ENCODE results near the gene CABP7. TPM values are rescaled to one million over a fixed set of nuclear protein-coding genes. Genes with fewer than 3 reads are reported as not detected.

The CABP7 gene
- total RNA-seq, 1 donor from 2014 or later = not detected

GRCh38 chr22:29716814-29717545 is 2.8 kb upstream of the CABP7 start:
- DNase-seq (ENCODE audit: extremely low spot score, unreplicated experiment) = peak; percentile 90
- no peak overlapping the region for H3K4me3 Mint-ChIP-seq (ENCODE audit: unreplicated experiment)
- H3K27me3 Mint-ChIP-seq (ENCODE audit: unreplicated experiment) = peaks cover 55% of the 10 kb centered on the region

GRCh38 chr22:29717789-29718188 is 2.0 kb upstream of the CABP7 start:
- Mint-ChIP-seq H3K36me3 (ENCODE audit: unreplicated experiment) (no peaks in the 10 kb centered on the region), H3K4me1 (ENCODE audit: unreplicated experiment) (no peaks in the 10 kb centered on the region), H3K27me3 (ENCODE audit: unreplicated experiment) (peaks cover 49% of the 10 kb centered on the region), H3K9me3 (ENCODE audit: unreplicated experiment) (peaks cover 3% of the 10 kb centered on the region), H3K27ac (ENCODE audit: unreplicated experiment) (no peak overlapping the region), H3K4me3 (ENCODE audit: unreplicated experiment) (no peak overlapping the region)
- no peak for TF ChIP-seq CTCF (IDR thresholded peaks at IDR 0.05)
- no peak for DNase-seq (ENCODE audit: extremely low spot score, unreplicated experiment)

More at GRCh38 chr22:29716814-29717545, 2.8 kb upstream of the CABP7 start:
- Mint-ChIP-seq H3K4me1 (ENCODE audit: unreplicated experiment) (no peaks in the 10 kb centered on the region), H3K27ac (ENCODE audit: unreplicated experiment) (no peak overlapping the region), H3K36me3 (ENCODE audit: unreplicated experiment) (no peaks in the 10 kb centered on the region), H3K9me3 (ENCODE audit: unreplicated experiment) (peaks cover 3% of the 10 kb centered on the region)
- TF ChIP-seq CTCF (IDR thresholded peaks at IDR 0.05) = no peak

GRCh38 chr22:29718949-29719898 is 579 bp upstream of the CABP7 start:
- no peak for TF ChIP-seq CTCF (IDR thresholded peaks at IDR 0.05)
- DNase-seq (ENCODE audit: extremely low spot score, unreplicated experiment) = no peak
- Mint-ChIP-seq H3K27me3 (ENCODE audit: unreplicated experiment) (peaks cover 42% of the 10 kb centered on the region), H3K4me1 (ENCODE audit: unreplicated experiment) (no peaks in the 10 kb centered on the region), H3K9me3 (ENCODE audit: unreplicated experiment) (peaks cover 3% of the 10 kb centered on the region), H3K27ac (ENCODE audit: unreplicated experiment) (no peak overlapping the region), H3K4me3 (ENCODE audit: unreplicated experiment) (no peak overlapping the region), H3K36me3 (ENCODE audit: unreplicated experiment) (no peaks in the 10 kb centered on the region)

GRCh38 chr22:29720811-29721323 is 1.1 kb downstream of the CABP7 start:
- H3K4me3 Mint-ChIP-seq (ENCODE audit: unreplicated experiment) = no peak overlapping the region
- DNase-seq (ENCODE audit: extremely low spot score, unreplicated experiment) = no peak
- no peaks in the 10 kb centered on the region for H3K4me1 Mint-ChIP-seq (ENCODE audit: unreplicated experiment)
- H3K36me3 Mint-ChIP-seq (ENCODE audit: unreplicated experiment) = no peaks in the 10 kb centered on the region
- H3K9me3 Mint-ChIP-seq (ENCODE audit: unreplicated experiment) = peaks cover 3% of the 10 kb centered on the region
- no peak for TF ChIP-seq CTCF (IDR thresholded peaks at IDR 0.05)
- H3K27ac Mint-ChIP-seq (ENCODE audit: unreplicated experiment) = no peak overlapping the region
- H3K27me3 Mint-ChIP-seq (ENCODE audit: unreplicated experiment) = peaks cover 39% of the 10 kb centered on the region

GRCh38 chr22:29722151-29722550 is 2.3 kb downstream of the CABP7 start:
- TF ChIP-seq CTCF (IDR thresholded peaks at IDR 0.05) = no peak
- peaks cover 31% of the 10 kb centered on the region for H3K27me3 Mint-ChIP-seq (ENCODE audit: unreplicated experiment)
- no peaks in the 10 kb centered on the region for H3K9me3 Mint-ChIP-seq (ENCODE audit: unreplicated experiment)
- H3K4me3 Mint-ChIP-seq (ENCODE audit: unreplicated experiment) = no peak overlapping the region
- H3K27ac Mint-ChIP-seq (ENCODE audit: unreplicated experiment) = no peak overlapping the region
- DNase-seq (ENCODE audit: extremely low spot score, unreplicated experiment) = no peak
- no peaks in the 10 kb centered on the region for H3K4me1 Mint-ChIP-seq (ENCODE audit: unreplicated experiment)
- H3K36me3 Mint-ChIP-seq (ENCODE audit: unreplicated experiment) = no peaks in the 10 kb centered on the region
